H1 (cell line): ENCODE data around the gene TMEM255B. TPM values are rescaled to one million over a fixed set of nuclear protein-coding genes. Genes with fewer than 3 reads are reported as not detected.

Experiments used
- CTCF ChIA-PET: fragments of 300-600 bp; sonication (Branson Sonifier 250); formaldehyde crosslinking; loops from one replicate; lab custom pipeline; 2021; ENCODE audit not compliant: partially characterized antibody; lab: Charles Lee
- POLR2A ChIA-PET: fragments of 300-600 bp; sonication (Branson Sonifier 250); formaldehyde crosslinking; loops from one replicate; lab custom pipeline; 2021; ENCODE audit warnings: inconsistent platforms; ENCODE audit not compliant: partially characterized antibody; lab: Charles Lee
- DNase-seq, 2 experiments: peaks; one replicate each; pipeline versions ENCODE4 v3.0.0 to v3.0.0-alpha.2; 2010 to 2022; ENCODE audit warnings: low spot score in 2 of 2, low read depth in 1 of 2, mixed read lengths in 1 of 2
- FAIRE-seq: peaks from 2 replicates; lab custom pipeline; 2011; peaks lifted over from hg19 to GRCh38; lab: Jason Lieb, UNC
- H2AFZ ChIP-seq: 2 replicates; pipeline ENCODE4 v1.8.1; 2012; ENCODE audit warnings: low read length, inconsistent platforms
- H2AK5ac ChIP-seq: 2 replicates; pipeline ENCODE4 v1.6.1; 2013; ENCODE audit warnings: low read depth, low read length
- H2BK120ac ChIP-seq: replicated peaks from 2 replicates; pipeline ENCODE3; 2013; ENCODE audit warnings: low read depth, low read length, inconsistent platforms
- H2BK12ac ChIP-seq: 2 replicates; pipeline ENCODE4 v1.6.1; 2013; ENCODE audit warnings: low read depth, low read length
- H2BK15ac ChIP-seq: 2 replicates; pipeline ENCODE4 v1.6.1; 2013; ENCODE audit warnings: low read length
- H2BK20ac ChIP-seq: 2 replicates; pipeline ENCODE4 v1.6.1; 2013; ENCODE audit warnings: low read length
- H2BK5ac ChIP-seq: 2 replicates; pipeline ENCODE4 v1.6.1; 2013; ENCODE audit warnings: low read depth, low read length
- H3K14ac ChIP-seq: 2 replicates; pipeline ENCODE4 v1.6.1; 2013; ENCODE audit warnings: inconsistent platforms; ENCODE audit not compliant: insufficient read length
- H3K18ac ChIP-seq: 2 replicates; pipeline ENCODE4 v1.6.1; 2013; ENCODE audit warnings: low read length; ENCODE audit errors: extremely low read depth
- H3K23ac ChIP-seq: 2 replicates; pipeline ENCODE4 v1.6.1; 2013; ENCODE audit warnings: inconsistent platforms; ENCODE audit not compliant: insufficient read length
- H3K23me2 ChIP-seq: 2 replicates; pipeline ENCODE4 v1.6.1; 2013; ENCODE audit warnings: low read depth, low read length
- H3K27ac ChIP-seq: 2 replicates; pipeline ENCODE4 v1.6.1; 2011; ENCODE audit warnings: low read depth, low read length, inconsistent platforms
- H3K27me3 ChIP-seq, 4 experiments: replicated peaks in 1 of 4; 1 replicate in 1 of 4; 2 replicates in 3 of 4; pipeline versions ENCODE4 v1.6.1 to v1.8.1; 2011 to 2013; ENCODE audit warnings: low read length in 3 of 4, mild to moderate bottlenecking in 3 of 4, inconsistent platforms in 2 of 4, mixed read lengths in 2 of 4, moderate library complexity in 1 of 4; ENCODE audit not compliant: control insufficient read depth in 3 of 4, insufficient read depth in 3 of 4; ENCODE audit errors: extremely low read depth in 1 of 4
- H3K36me3 ChIP-seq, 4 experiments: 2 replicates each; pipeline versions ENCODE4 v1.6.1 to v1.8.1; 2011 to 2013; ENCODE audit warnings: mild to moderate bottlenecking in 4 of 4, low read length in 3 of 4, moderate library complexity in 2 of 4, control low read depth in 1 of 4, inconsistent platforms in 1 of 4; ENCODE audit not compliant: insufficient read depth in 4 of 4, control insufficient read depth in 2 of 4
- H3K4ac ChIP-seq: replicated peaks from 2 replicates; pipeline ENCODE3; 2013; ENCODE audit warnings: low read length, low read depth, mixed read lengths, inconsistent platforms; ENCODE audit not compliant: insufficient read length
- H3K4me1 ChIP-seq, 4 experiments: replicated peaks in 1 of 4; 1 replicate in 1 of 4; 2 replicates in 3 of 4; pipeline versions ENCODE4 v1.6.1 to v1.8.1; 2011 to 2013; ENCODE audit warnings: low read length in 3 of 4, inconsistent platforms in 2 of 4, mixed read lengths in 1 of 4; ENCODE audit not compliant: insufficient read depth in 4 of 4, control insufficient read depth in 3 of 4
- H3K4me2 ChIP-seq, 2 experiments: 2 replicates each; pipeline versions ENCODE4 v1.6.1 to v1.8.1; 2011 to 2013; ENCODE audit warnings: low read depth in 2 of 2, low read length in 2 of 2, control low read depth in 1 of 2, inconsistent platforms in 1 of 2, mild to moderate bottlenecking in 1 of 2; ENCODE audit not compliant: insufficient read depth in 1 of 2
- H3K4me3 ChIP-seq, 4 experiments: fragments of 200-600, 300-600 bp in 1 of 4; sonication (generic), shearing (Covaris generic), sonication (Bioruptor Twin) in 1 of 4; 2 replicates each; pipeline versions ENCODE4 v1.5.1 to v1.8.1; 2011 to 2016; ENCODE audit warnings: low read length in 4 of 4, low read depth in 3 of 4, control low read depth in 2 of 4, inconsistent platforms in 2 of 4, mild to moderate bottlenecking in 2 of 4, mixed read lengths in 1 of 4, moderate library complexity in 1 of 4; ENCODE audit not compliant: insufficient read depth in 2 of 4; ENCODE audit errors: extremely low read depth in 1 of 4
- H3K56ac ChIP-seq: replicated peaks from 2 replicates; pipeline ENCODE3; 2013; ENCODE audit warnings: low read depth, mild to moderate bottlenecking, mixed read lengths, low read length, inconsistent platforms; ENCODE audit not compliant: insufficient read length
- H3K79me1 ChIP-seq: 2 replicates; pipeline ENCODE4 v1.6.1; 2013; ENCODE audit warnings: low read depth, low read length, control low read depth
- H3K79me2 ChIP-seq, 2 experiments: 2 replicates each; pipeline versions ENCODE4 v1.6.1 to v1.8.1; 2012 to 2013; ENCODE audit warnings: low read length in 2 of 2, mild to moderate bottlenecking in 2 of 2, inconsistent platforms in 1 of 2; ENCODE audit not compliant: insufficient read depth in 2 of 2, control insufficient read depth in 1 of 2
- H3K9ac ChIP-seq, 4 experiments: replicated peaks in 1 of 4; 1 replicate in 1 of 4; 2 replicates in 3 of 4; pipeline versions ENCODE4 v1.6.1 to v1.8.1; 2011 to 2013; ENCODE audit warnings: low read depth in 3 of 4, low read length in 3 of 4, control low read depth in 2 of 4, mild to moderate bottlenecking in 2 of 4, moderate library complexity in 2 of 4, inconsistent platforms in 1 of 4; ENCODE audit errors: extremely low read depth in 1 of 4
- H3K9me3 ChIP-seq, 2 experiments: 2 replicates each; pipeline versions ENCODE4 v1.6.1 to v1.8.1; 2012 to 2013; ENCODE audit warnings: mild to moderate bottlenecking in 2 of 2, moderate library complexity in 2 of 2, control low read depth in 1 of 2, inconsistent platforms in 1 of 2, low read depth in 1 of 2, low read length in 1 of 2, mixed read lengths in 1 of 2; ENCODE audit not compliant: insufficient read depth in 2 of 2
- H4K20me1 ChIP-seq, 2 experiments: replicated peaks in 1 of 2; 2 replicates each; pipeline versions ENCODE3 to v1.8.1; 2011 to 2013; ENCODE audit warnings: inconsistent platforms in 2 of 2, low read length in 2 of 2, mild to moderate bottlenecking in 1 of 2; ENCODE audit not compliant: insufficient read depth in 2 of 2, control insufficient read depth in 1 of 2
- H4K5ac ChIP-seq: 2 replicates; pipeline ENCODE4 v1.6.1; 2013; ENCODE audit warnings: low read length, low read depth, mixed read lengths, inconsistent platforms; ENCODE audit not compliant: insufficient read length
- H4K8ac ChIP-seq: 2 replicates; pipeline ENCODE4 v1.8.0; 2013; ENCODE audit warnings: mild to moderate bottlenecking, moderate library complexity, low read length, inconsistent platforms; ENCODE audit not compliant: insufficient read depth; ENCODE audit errors: extremely low read depth
- H4K91ac ChIP-seq: replicated peaks from 2 replicates; pipeline ENCODE3; 2013; ENCODE audit warnings: low read length, mixed read lengths, inconsistent platforms; ENCODE audit not compliant: insufficient read length
- JUND ChIP-seq: IDR thresholded peaks from 2 replicates; pipeline ENCODE4 v1.6.1; 2011; ENCODE audit warnings: mild to moderate bottlenecking, improper control_type of control experiment, low read length
- POLR2AphosphoS5 ChIP-seq: IDR thresholded peaks from 2 replicates; pipeline ENCODE4 v1.6.1; 2011; ENCODE audit warnings: low read depth, low read length
- ZNF274 ChIP-seq: IDR thresholded peaks from 2 replicates; pipeline ENCODE4 v1.7.0; 2012; ENCODE audit warnings: low read length, borderline replicate concordance; ENCODE audit errors: extremely low read depth
- WGBS, 2 experiments: shearing (Covaris generic) in 1 of 2; methylation state at CpG; one replicate each; pipeline versions ENCODE4 v1.1.6 to v1.1.7; 2013 to 2015; ENCODE audit warnings: low lambda C conversion rate in 2 of 2, mixed read lengths in 2 of 2, inconsistent platforms in 1 of 2, low coverage in 1 of 2, missing lambda C conversion rate in 1 of 2; ENCODE audit not compliant: insufficient replicate concordance in 2 of 2, insufficient coverage in 1 of 2, insufficient read length in 1 of 2; ENCODE audit errors: extremely low coverage in 1 of 2, missing lambda C conversion rate in 1 of 2; 5-methylcytosine and 5-hydroxymethylcytosine counted together
- polyA plus RNA-seq, 7 experiments: library from polyadenylated mRNA; depleted of rRNA in 3 of 7; stranded (reverse) in 5 of 7; unstranded in 2 of 7; fragments of >200 nt in 5 of 7; fragments of 200-250 nt in 2 of 7; gene quantifications; 1 replicate in 5 of 7; 2 replicates in 1 of 7; 4 replicates in 1 of 7; pipeline versions ENCODE4 v1.2.1 to v1.2.3, GENCODE V29; 2011 to 2013; ENCODE audit warnings: missing spikeins in 2 of 7, mixed read lengths in 2 of 7
- total RNA-seq: library from RNA; stranded (reverse); fragmentation: NEBNext Ultra II Directional; extraction: Animal tissue kit (Norgen Biotek cat#: 25700); gene quantifications from 2 replicates; pipeline ENCODE4 v1.2.1, GENCODE V29; 2021

TMEM255B gene
- total and polyA plus RNA-seq, 2 of the 8 experiments (the other 6 are each of a cell fraction or from before 2014, with no cell fraction given), result 3.4 to 4.4 TPM

DNA sequence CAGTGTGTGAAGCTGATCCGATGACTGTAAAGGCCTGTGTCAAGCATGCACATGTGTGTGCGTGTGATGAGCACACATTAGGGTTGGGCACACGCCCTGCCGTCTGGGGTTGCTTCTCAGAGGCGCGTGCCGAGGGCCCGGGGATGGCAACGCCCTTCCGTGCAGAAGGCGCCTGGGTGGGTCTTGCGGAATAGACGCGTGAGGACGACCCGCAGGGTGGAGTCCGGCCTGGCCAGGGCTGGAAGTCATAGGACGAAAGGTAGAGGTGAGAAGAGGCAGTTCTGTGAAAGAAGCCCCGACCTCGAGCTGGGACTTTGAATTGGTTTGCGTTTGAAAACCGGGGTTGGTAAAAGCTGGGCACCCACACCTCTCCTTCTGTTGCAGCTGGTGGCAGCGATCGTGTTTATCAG lies 35.7 kb downstream of the TMEM255B start:
- ChIA-PET CTCF (interaction anchor here (1.3 kb wide), 1 partner anchor 19 kb away, joined by 3 read pairs; no protein-coding TSS in a partner anchor), POLR2A (no interaction called here)
- Histone ChIP-seq H2AK5ac (no peak overlapping the region), H4K91ac (no peak overlapping the region), H3K23ac (no peak overlapping the region), H3K9me3 (no peaks in the 10 kb centered on the region), H4K8ac (no peak overlapping the region), H2BK20ac (no peak overlapping the region), H3K79me2 (no peaks in the 10 kb centered on the region), H3K4ac (no peak overlapping the region), H3K18ac (no peak overlapping the region), H2BK5ac (no peak overlapping the region), H3K27ac (no peak overlapping the region), H3K4me3 (no peak overlapping the region), H3K4me2 (no peak overlapping the region), H3K4me1 (no peaks in the 10 kb centered on the region), H2AFZ (no peak overlapping the region), H2BK12ac (no peak overlapping the region), H3K23me2 (peaks cover 23% of the 10 kb centered on the region; the same call in 1 of the 2 replicates), H4K20me1 (peaks cover 0 to 8% of the 10 kb centered on the region in 2 experiments), H2BK15ac (no peak overlapping the region), H4K5ac (no peak overlapping the region), H3K14ac (no peak overlapping the region), H3K9ac (no peak overlapping the region), H3K56ac (no peak overlapping the region), H3K27me3 (no peaks in the 10 kb centered on the region), H2BK120ac (no peak overlapping the region), H3K79me1 (no peaks in the 10 kb centered on the region), H3K36me3 (no peaks in the 10 kb centered on the region; a peak in 1 of 8 replicates)
- no peak for DNase-seq
- FAIRE-seq, result no peak
- 92% methylated on average over 24 of the region's 24 CpGs; no CpG with 5 or more reads in 1 of the 2 experiments for WGBS, 2 experiments
- TF ChIP-seq ZNF274 (no peak), JUND (no peak), POLR2AphosphoS5 (no peak)
